Hematopoietic multipotent progenitor cell treated with erythropoietin and hydrocortisone succinate and interleukin-3 and kit ligand, for 15 days (in vitro differentiated cells): ENCODE results near the gene FLVCR2.
"Not testable (repeated sequence)": the region's sequence is repeated elsewhere in the genome, so short reads cannot be mapped to it uniquely, and the experiment has no call there.

Experiments
- DNase-seq: peaks from one replicate; pipeline ENCODE4 v3.0.0-alpha.2; 2015; ENCODE audit warnings: low spot score

Gene FLVCR2

DNA sequence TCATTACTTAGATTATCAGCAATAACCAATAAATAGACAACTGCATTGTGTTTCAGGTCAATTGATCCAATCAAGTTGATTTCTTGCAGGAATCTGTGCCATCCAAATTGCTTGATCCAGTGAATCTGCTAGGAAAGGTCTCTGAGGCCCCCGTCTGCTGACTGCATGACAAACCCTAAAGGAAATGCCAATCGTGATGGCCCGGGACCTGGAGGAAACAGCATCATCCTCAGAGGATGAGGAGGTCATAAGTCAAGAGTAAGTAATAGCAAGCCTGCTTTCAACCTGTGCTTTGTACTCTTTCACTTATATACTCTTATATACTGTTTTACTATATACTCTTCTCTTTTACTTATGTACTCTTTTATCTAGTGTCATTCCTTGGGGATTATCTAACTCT, 84.5 kb downstream of the FLVCR2 start:
- DNase-seq: no peak

DNA sequence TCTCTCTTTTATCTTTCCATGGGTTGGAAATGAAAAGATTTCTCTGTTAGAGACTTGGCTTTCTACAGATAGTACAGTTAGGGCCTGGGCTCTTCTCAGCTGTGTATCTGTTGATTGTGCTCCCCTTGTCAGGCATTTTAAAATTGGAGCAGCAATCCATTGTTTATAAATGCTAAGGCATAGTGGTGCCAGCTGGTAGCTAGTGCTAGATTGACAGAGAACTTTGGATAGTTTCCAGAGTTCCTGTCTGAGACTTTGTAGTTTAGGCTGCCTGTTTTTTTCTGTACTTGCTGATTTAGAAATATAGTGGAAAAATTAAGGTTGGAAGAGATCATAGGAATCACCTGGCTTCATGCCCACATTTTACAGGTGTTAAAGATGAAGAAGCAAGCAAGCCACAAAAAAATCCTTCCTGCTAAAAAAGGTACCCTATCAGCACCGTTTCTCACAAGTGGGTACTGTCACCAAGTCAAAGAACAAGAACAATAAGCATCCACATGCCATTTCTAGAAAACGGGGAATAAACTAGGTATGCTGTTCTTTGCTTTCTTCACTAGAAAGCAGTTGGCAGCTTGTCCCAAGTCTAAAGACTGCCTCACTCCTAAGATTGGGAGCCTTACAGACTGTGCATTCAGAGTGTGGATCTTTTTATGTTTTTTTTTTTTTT, 88.8 kb downstream of the FLVCR2 start:
- DNase-seq: no peak

DNA sequence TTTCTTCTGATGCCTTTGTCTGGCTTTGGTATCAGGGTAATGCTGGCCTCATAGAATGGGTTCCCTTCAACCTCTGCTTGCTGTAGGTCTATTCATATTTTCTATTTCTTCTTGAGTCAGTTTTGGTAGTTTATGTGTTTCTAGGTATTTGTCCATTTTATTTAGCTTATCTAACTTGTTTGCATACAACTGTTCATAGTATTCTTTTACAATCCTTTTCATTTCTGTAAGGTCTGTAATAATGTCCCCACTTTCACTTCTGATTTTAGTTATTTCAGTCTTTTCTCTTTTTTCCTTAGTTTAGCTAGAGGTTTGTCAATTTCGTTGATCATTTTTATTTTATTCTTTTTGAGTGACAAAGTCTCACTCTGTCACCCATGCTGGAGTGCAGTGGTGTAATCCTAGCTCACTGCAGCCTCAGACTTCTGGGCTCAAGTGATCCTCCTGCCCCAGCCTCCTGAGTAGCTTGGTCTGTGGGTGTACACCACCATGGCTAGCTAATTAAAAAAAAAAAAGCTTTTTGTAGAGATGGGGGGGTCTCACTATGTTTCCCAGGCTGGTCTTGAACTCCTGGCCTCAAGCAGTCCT, 94.3 kb downstream of the FLVCR2 start:
- no peak for DNase-seq

DNA sequence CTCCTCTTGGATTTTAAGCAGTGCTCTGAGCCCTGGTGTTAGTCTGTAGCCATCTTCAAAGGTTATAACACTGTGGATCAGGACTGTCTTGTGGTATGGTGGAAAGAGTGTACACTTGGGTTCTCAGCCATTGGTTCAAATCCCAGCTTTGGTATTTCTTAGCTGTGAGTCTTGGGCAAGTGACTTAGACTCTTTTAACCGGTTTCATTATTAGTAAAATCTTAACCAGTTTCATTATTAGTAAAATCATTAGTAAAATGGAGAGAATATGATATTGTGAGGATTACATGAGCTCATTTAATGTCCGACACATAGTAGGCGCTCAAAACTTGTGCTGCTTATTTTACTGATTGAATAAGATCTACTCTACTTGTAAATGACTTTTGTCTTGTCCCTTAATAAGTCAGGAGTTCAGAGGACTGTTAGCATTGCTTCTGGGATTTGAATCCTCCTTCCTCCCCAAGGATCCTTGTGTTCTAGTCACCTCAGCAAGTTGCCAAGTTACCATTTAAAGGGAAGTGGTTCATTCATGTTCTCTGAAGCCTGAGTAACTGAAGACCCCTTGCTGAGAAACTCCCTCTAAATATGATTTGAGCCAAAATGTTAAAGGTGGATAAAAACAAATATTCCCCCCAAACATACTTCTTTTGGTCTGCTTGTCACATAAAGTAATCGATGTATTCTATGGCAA, 95.1 kb downstream of the FLVCR2 start:
- no peak for DNase-seq

DNA sequence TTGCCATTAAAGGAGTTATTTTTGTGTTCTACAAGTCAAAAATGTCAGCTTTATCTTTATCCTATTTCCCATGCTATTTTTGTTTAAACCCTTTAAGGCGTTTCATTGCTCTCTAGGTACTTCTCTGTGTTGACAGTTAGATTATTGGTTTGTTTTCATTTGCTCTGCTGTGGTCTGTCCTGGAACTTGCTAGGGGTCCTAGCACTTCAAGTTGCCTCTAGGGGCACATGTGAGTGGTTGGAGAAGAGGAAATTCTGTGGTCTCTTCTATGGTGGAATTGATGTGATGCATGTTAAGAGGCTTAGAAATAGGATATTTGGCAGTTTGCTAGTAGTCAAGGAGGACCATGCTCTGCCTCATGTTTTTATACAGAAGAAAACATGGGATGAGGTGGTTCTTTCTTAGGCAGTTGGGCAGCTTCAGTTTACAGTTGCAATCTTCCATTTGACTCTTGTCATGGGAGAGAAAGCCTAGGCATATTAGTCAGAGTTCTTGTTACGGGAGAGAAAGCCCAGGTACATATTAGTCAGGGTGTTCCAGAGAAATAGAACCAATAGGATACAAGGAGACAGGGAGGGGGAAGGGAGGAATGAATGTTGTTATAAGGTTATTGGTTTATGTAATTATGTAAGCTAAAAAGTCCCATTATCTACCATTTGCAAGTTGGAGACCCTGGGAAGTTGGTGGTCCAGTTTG, 97.0 kb downstream of the FLVCR2 start:
- DNase-seq: no peak

DNA sequence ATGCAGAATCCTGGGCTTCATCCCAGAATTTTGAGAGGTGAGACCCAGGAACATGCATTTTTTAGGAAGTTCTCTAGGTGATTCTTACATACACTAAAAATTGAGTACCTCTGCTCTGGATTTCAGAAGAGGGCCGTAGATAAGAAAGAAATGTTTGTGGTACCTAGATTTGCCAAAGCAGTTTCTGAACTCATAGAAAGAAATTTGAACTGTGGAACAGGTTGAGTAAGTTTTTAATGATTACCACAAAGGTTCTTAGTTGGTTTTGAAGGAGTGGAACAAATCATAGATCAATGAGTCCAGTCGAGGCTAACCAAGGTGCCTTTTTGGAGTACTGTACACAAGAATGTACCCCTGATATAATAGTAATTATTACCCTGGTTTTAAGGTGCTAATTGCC, 107.5 kb downstream of the FLVCR2 start:
- no peak for DNase-seq

DNA sequence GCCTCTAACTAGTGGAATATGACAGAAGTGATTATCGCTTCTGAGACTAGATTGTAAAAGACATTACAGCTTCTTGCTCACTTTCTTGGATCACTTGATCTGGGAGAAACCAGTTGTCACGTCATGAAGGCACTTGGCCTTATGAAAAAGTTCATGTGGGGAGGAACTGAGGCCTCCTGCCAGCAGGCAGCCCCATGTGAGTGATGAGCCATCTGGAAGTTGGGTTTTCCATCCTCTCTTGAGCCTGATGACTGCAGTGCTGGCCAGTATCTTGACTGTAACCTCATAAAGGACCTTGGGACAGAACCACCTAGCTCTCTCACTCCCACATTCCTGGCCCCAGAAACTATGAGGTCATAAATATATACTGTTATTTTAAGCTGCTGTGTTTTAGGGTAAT, 110.6 kb downstream of the FLVCR2 start:
- DNase-seq: no peak

DNA sequence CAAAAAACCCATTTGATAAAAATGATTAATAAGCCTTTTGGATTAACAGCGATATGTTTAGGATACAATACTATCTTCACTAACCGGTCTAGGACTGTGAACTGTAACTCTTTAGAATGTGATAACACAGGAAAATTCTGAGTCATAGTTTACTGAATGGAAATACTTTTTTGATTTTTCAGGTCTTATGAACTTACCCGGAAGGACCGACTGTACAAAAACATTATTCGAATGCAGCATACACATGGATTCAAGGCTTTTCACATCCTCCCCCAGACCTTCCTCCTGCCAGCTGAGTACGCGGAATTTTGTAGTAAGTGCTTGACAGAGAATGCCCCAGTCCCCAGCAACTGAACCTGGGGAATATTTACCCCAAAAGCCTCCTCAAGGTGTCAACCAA, 111.6 kb downstream of the FLVCR2 start:
- no peak for DNase-seq

DNA sequence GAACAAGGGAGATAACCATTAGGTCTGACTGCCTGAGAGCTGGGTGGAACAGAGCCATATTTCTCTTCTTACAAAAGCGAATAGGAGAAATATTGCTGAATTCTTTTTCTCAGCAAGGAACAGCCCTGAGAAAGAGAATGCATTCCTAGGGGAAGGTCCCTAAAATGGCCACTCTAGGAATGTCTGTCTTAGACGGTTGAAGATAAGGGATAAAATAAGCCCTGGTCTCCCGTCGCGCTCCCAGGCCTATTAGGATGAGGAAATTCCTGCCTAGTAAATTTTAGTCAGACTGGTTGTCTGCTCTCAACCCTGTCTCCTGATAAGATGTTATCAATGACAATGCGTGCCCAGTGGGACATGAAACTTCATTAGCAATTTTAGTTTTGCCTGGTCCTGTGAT, 116.6 kb downstream of the FLVCR2 start:
- DNase-seq: not testable (repeated sequence)

DNA sequence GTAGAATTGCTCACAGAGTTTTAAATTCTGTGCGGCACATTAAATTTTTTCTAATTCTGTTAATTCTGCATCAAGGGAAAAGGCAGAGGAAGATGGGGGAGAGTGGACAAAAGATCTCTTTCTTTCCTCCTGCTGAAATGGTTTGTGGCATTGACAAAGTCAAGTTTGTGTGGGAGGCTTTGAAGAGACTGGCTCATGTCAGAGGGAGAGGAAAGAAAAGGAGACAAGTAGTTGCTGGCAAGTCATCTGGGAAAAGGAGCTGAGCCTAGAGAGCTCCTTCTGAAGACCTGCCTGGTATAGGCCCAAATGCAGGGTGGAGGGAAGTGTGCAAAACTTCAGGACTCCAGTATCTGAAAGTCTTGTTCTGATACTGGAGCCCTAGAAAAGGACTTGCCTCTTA, 119.0 kb downstream of the FLVCR2 start:
- DNase-seq: no peak
